Endometrium (tissue), 2 donors: ENCODE measurements around the gene TMPRSS7.
"Not testable (repeated sequence)": the region's sequence is repeated elsewhere in the genome, so short reads cannot be mapped to it uniquely, and the experiment has no call there.

Experiments
- FAIRE-seq: peaks from 2 replicates; lab custom pipeline; 2012; peaks lifted over from hg19 to GRCh38; lab: Jason Lieb, UNC
- donor health status: control.
- donor health status: control.

The TMPRSS7 gene

DNA sequence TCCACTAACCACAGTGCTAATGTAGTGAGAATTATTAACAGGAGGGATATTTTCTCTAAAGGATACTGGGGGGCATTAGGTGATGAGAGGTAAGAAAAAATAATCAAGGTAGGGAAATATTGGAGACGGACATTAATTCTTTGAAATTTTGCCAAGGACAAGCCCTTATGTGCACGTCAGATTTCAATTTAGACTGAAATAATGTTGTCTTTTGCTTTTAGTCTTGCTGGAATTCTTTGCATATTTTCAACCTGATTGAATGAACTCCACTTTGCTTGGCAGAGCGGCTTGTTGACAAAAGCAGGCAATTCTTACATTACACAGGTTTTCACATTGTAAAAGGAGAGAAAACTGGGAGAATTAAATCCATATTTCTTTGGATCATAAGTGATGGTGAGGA, 26.6 kb downstream of the TMPRSS7 start:
- no peak for FAIRE-seq

GRCh38 chr3:112072387-112073060, 38.0 kb downstream of the TMPRSS7 start:
- not testable (repeated sequence) for FAIRE-seq

DNA sequence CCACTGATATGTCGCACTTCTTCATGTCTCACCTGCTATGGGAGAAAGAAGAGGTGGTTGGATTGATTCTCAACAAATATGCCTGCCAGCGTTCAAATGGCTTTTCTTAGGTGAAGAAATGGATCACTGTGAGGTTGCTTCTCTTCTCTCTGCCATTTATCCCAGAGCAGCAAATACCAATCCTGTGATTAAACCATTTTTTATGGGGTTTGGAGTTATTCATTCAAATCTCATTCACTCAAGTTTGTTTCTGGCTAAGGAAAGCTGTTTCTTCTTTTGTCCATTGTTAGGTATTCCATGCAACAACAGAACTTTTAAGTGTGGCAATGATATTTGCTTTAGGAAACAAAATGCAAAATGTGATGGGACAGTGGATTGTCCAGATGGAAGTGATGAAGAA, 39.5 kb downstream of the TMPRSS7 start:
- FAIRE-seq = no peak

- no peak for FAIRE-seq
These were observed 40.3 kb downstream of the TMPRSS7 start for GRCh38 chr3:112074616-112075497.

- no peak for FAIRE-seq
These were observed 43.9 kb downstream of the TMPRSS7 start for GRCh38 chr3:112078125-112079083.

DNA sequence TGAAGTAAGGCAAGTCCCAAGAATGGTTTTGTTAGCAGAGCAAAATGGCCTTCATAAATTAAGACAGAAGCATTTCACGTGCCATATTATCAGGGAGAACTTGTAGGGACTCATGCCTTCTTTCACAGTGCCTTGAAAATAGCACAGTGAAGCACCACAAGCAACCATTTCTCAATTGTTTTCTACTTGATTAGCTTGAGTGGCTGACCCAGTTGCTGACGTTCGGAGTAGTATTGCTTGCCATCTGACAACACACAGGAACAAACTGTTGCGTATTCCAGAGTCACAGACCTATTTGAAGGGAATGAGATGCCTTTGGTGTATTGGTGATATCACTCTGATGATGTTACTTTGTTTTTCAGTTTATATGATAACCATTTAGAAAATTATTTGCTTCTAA, 48.7 kb downstream of the TMPRSS7 start:
- FAIRE-seq = no peak

DNA sequence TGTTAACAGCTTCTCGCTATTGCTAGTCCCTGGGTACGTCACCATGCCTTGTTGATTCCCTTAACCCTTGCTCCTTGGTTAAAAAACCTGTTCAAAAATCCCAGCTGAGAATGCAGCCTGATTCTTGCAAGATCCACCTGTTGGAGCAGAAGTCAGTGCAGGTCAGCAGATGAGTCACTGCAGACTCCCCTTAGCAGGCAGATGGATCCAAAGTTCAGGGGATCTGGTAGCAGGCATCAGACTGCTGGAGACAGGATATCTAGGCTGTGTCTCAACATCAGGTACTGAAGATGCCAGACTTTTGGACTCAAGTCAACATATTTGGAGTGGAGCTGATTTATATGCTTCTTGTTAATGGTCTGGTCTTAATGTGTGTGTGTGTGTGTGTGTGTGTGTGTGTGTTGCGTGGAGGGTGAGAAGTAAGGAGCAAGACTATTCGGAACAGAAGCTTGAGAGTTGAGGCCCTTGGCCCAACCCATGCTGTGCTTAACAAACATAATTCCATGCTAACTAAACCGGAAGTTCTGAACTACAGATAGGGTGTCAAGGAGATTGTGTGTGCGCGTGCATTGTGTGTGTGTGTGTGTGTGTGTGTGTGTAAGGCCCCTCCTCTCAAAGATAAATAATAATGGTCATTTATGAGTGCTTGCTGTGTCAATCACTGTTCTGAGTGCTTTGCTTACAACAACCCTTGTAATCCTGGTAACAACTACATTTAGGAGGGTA, 50.6 kb downstream of the TMPRSS7 start:
- no peak for FAIRE-seq

- no peak for FAIRE-seq
These were observed 51.2 kb downstream of the TMPRSS7 start for GRCh38 chr3:112085735-112086075.

- FAIRE-seq = no peak
These were observed 51.7 kb downstream of the TMPRSS7 start, which contains the start of gene C3orf52 for GRCh38 chr3:112086076-112086854. TSS of gene C3orf52 (plus strand) at chr3:112086389. CDS start at chr3:112086408, 19 bp downstream.

DNA sequence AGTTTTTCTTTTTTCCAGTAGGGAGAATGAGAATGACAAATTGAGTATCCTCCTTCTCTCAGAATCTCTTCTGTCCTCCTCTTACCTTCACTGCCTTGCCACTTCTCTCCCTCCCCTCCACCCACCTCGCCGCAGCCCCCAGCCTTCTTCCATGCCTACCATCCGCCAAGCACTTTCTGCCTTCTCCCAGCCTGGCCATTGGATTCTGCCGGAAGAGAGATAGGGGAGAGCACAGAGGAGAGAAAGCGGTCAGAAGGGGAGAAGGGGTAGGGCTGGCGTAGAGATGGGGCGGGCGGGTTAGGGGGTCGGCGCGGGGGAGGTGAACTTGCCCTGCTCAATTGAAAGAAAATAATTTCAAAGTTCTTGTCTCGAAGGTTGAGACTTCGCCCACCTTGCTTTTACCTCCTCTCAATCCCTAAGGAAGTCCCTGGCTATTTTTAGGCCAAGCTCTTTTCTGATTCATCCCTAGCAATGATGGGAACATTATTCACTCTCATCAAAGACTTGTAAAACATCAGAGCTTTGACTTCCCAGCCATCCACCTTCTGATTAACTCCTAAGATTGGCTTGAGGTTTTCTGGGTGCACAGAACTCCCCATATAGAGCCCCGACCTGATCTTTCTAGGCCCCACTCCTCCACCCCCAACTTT, 52.5 kb downstream of the TMPRSS7 start:
- no peak for FAIRE-seq

DNA sequence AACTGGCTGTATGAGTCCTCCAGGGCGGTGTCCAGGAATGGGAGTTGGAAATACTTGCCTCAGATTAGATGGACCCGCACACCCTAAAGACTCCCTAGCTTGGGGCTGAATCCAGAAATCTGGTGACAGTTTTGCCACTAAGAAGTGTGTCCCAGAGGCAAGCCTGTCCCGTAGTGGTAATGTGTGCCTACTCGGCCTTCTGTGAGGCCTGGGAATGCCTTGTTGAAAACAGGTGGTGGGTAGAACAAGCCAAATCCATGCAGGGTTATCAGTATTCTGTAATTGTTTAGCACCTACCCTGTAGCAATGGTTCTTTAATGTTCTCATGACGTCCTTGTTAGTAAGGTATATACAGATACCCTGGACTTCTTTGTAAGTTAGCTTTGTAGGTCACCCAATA, 53.2 kb downstream of the TMPRSS7 start:
- FAIRE-seq = no peak

GRCh38 chr3:112088944-112089343, 54.4 kb downstream of the TMPRSS7 start:
- no peak for FAIRE-seq

DNA sequence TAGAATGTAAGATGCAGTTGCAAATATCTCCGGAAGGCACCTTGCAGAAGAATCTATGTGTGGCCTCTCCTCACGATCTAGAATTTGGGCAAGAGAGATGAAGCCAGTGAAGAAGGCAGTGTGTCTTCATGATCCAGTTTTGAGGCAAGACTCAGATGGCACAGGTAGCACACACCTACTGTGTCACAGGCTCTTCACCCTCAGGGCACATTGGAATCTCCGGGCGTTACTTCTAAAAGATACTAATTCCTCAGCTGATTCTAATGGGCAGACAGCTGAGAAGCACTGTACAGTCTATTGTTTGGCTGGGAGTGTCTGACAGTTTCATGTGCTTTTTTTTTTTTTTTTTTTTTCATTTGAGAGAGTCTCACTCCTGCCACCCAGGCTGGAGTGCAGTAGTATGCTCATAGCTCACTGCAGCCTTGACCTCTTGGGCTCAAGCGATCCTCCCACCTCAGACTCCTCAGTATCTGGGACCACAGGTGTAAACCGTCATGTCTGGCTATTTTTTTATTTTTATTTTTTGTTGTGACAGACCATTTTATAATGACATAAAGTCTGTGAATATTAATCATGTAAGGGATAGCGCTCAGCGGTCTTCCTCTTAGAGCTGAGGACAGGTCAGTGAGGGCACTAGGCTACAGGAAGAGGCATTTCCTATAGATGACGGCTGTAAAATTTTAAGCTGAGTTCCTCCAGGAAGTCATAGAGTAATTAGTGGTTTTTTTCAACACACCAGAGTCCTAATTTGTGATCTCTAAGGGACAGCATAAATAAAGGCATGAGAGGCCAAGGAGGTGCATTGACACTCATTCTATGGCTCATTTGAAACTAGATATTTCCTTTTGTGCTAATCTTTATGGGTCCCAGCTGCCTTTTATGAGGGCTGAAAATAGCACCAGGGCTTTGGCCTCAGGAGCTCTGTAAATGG, 55.7 kb downstream of the TMPRSS7 start:
- no peak for FAIRE-seq

DNA sequence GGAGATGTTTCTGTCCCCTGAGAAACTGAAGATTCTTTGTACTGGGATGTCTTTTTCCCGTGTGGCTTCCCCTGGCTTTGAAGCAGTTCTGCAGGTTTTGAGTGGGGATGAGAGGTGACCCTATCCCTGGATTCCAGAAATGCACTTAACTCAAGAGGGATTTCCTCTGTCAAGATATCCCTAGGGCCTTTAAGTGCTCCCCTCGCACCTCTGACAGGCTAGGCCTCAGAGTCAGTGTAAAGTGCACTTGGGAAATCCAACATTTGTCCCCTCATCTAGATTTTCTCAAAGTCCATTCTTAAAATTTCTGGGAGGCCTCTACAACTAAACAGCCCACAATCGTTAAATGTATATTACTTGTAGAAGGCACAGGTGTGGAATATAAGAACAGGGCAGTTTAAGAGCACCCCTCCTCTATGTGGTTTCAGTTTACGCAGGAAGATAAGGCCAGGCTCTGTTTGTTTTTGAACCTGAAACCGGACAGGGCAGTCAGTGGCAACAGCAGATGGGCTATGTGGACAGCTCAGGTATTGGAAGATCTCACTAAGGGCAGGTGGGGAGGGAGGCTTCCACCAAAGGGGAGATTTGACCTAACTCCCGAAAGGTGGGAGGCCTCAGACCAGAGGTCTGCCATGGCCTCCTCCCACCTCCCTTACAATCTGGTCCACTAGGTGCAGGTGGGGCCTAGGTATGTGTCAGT, 56.5 kb downstream of the TMPRSS7 start:
- no peak for FAIRE-seq

GRCh38 chr3:112092496-112093179, 58.1 kb downstream of the TMPRSS7 start:
- no peak for FAIRE-seq

DNA sequence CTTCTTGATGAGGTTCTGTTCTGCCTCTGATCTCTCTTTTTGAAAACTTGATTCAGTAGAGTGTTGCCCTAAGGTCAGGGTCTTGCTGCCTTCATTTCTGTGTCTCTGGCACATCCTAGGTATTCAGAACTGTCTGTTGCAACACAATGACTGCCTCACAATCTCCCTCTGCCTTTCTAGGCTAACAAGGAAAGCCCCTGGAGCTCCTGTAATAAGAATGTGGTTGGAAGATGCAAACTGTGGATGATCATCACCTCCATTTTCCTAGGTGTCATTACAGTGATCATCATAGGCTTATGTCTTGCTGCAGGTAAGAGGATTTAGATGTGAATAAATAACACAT, 58.6 kb downstream of the TMPRSS7 start:
- FAIRE-seq = no peak

GRCh38 chr3:112095731-112096130, 61.2 kb downstream of the TMPRSS7 start:
- no peak for FAIRE-seq

- FAIRE-seq = no peak
These were observed 61.6 kb downstream of the TMPRSS7 start for GRCh38 chr3:112096176-112096575.
